Measurements from ENCODE around the gene PTPRZ1.

- TF ChIP-seq, protein P1, sequence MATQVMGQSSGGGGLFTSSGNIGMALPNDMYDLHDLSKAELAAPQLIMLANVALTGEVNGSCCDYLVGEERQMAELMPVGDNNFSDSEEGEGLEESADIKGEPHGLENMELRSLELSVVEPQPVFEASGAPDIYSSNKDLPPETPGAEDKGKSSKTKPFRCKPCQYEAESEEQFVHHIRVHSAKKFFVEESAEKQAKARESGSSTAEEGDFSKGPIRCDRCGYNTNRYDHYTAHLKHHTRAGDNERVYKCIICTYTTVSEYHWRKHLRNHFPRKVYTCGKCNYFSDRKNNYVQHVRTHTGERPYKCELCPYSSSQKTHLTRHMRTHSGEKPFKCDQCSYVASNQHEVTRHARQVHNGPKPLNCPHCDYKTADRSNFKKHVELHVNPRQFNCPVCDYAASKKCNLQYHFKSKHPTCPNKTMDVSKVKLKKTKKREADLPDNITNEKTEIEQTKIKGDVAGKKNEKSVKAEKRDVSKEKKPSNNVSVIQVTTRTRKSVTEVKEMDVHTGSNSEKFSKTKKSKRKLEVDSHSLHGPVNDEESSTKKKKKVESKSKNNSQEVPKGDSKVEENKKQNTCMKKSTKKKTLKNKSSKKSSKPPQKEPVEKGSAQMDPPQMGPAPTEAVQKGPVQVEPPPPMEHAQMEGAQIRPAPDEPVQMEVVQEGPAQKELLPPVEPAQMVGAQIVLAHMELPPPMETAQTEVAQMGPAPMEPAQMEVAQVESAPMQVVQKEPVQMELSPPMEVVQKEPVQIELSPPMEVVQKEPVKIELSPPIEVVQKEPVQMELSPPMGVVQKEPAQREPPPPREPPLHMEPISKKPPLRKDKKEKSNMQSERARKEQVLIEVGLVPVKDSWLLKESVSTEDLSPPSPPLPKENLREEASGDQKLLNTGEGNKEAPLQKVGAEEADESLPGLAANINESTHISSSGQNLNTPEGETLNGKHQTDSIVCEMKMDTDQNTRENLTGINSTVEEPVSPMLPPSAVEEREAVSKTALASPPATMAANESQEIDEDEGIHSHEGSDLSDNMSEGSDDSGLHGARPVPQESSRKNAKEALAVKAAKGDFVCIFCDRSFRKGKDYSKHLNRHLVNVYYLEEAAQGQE (IDR thresholded peaks at IDR 0.05; ENCODE audit: insufficient read depth in 1 of 2, low read depth in 2 of 2, low read length in 2 of 2): no peak
- TF ChIP-seq POLR2AphosphoS5 (IDR thresholded peaks at IDR 0.05; ENCODE audit: low read depth, low read length) (no peak), SIN3A (IDR thresholded peaks at IDR 0.05; ENCODE audit: borderline replicate concordance, insufficient read depth, low read length) (no peak), TAF1 (IDR thresholded peaks at IDR 0.05; ENCODE audit: borderline replicate concordance, insufficient read depth, low read length) (no peak), FOXP2 (optimal IDR thresholded peaks at IDR 0.05; ENCODE audit: borderline replicate concordance, extremely low read depth, extremely low read length, insufficient read depth) (no peak)
Measured at GRCh38 chr7:121924269-121925186, 51.6 kb downstream of the PTPRZ1 start.
